GM23248 (cell line): Measurements from ENCODE around the gene SYNRG. TPM values are rescaled to one million over a fixed set of nuclear protein-coding genes. Genes with fewer than 3 reads are reported as not detected.

Source experiments
- DNase-seq: peaks from one replicate; pipeline ENCODE4 v3.0.0-alpha.2; 2015
- H2AFZ ChIP-seq: fragments of 200-600 bp; sonication (generic); 2 replicates; pipeline ENCODE4 v1.6.1; 2016; ENCODE audit warnings: antibody characterized with exemption
- H3F3A ChIP-seq: fragments of 200-600 bp; sonication (generic); 2 replicates; pipeline ENCODE4 v1.6.1; 2016; ENCODE audit warnings: mild to moderate bottlenecking, antibody characterized with exemption, mixed run types; ENCODE audit not compliant: insufficient read depth
- H3K27ac ChIP-seq: fragments of 200-600 bp; sonication (generic); 2 replicates; pipeline ENCODE4 v1.5.1; 2016; ENCODE audit warnings: mild to moderate bottlenecking
- H3K27me3 ChIP-seq: fragments of 200-600 bp; sonication (generic); replicated peaks from 2 replicates; pipeline ENCODE4 v1.6.1; 2016; ENCODE audit warnings: mild to moderate bottlenecking; ENCODE audit not compliant: insufficient read depth
- H3K36me3 ChIP-seq: fragments of 200-600 bp; sonication (generic); 2 replicates; pipeline ENCODE4 v1.6.1; 2016; ENCODE audit warnings: low read depth, mild to moderate bottlenecking
- H3K4me1 ChIP-seq: fragments of 200-600 bp; sonication (generic); 2 replicates; pipeline ENCODE4 v1.6.1; 2016; ENCODE audit warnings: mild to moderate bottlenecking; ENCODE audit not compliant: insufficient read depth
- H3K4me2 ChIP-seq: fragments of 200-600 bp; sonication (generic); one replicate; pipeline ENCODE4 v1.6.1; 2016; ENCODE audit warnings: mild to moderate bottlenecking; ENCODE audit not compliant: unreplicated experiment
- H3K4me3 ChIP-seq: fragments of 200-600 bp; sonication (generic); 2 replicates; pipeline ENCODE4 v1.5.1; 2016; ENCODE audit warnings: mild to moderate bottlenecking
- H3K79me2 ChIP-seq: fragments of 200-600 bp; sonication (generic); 2 replicates; pipeline ENCODE4 v1.6.1; 2016; ENCODE audit warnings: mild to moderate bottlenecking; ENCODE audit not compliant: insufficient read depth
- H3K9ac ChIP-seq: fragments of 200-600 bp; sonication (generic); 2 replicates; pipeline ENCODE4 v1.6.1; 2016; ENCODE audit warnings: mild to moderate bottlenecking
- H3K9me2 ChIP-seq: fragments of 200-600 bp; sonication (generic); 2 replicates; pipeline ENCODE4 v1.6.1; 2016; ENCODE audit warnings: mixed run types, mild to moderate bottlenecking, moderate library complexity; ENCODE audit not compliant: insufficient read depth
- H3K9me3 ChIP-seq: fragments of 200-600 bp; sonication (generic); one replicate; pipeline ENCODE4 v1.6.1; 2017; ENCODE audit warnings: low read depth
- H4K20me1 ChIP-seq: fragments of 200-600 bp; sonication (generic); 2 replicates; pipeline ENCODE4 v1.6.0; 2016; ENCODE audit not compliant: insufficient read depth
- EZH2 ChIP-seq: fragments of 200-600 bp; sonication (generic); IDR thresholded peaks from 2 replicates; pipeline ENCODE4 v1.6.1; 2018; ENCODE audit warnings: antibody characterized with exemption, mild to moderate bottlenecking; ENCODE audit not compliant: insufficient read depth, poor library complexity, severe bottlenecking
- EZH2phosphoT487 ChIP-seq: fragments of 200-600 bp; sonication (generic); IDR thresholded peaks from 2 replicates; pipeline ENCODE4 v1.6.1; 2018; ENCODE audit warnings: antibody characterized with exemption, moderate library complexity, mild to moderate bottlenecking, low read depth; ENCODE audit not compliant: insufficient read depth
- WGBS, 2 experiments: methylation state at CpG; one replicate each; pipeline ENCODE4 v1.1.6; 2015 to 2017; ENCODE audit warnings: low lambda C conversion rate in 2 of 2, low coverage in 1 of 2; ENCODE audit errors: missing lambda C conversion rate in 2 of 2; 5-methylcytosine and 5-hydroxymethylcytosine counted together
- in situ Hi-C: fragments of 300-500 bp; cut with MboI; formaldehyde crosslinking; loops from 2 replicates; pipeline ENCODE4 v1.15.0; 2020
- polyA plus RNA-seq: library from polyadenylated mRNA; unstranded; fragments of >200 nt; fragmentation: Nextera tagmentation; extraction: Ambion mirVana; gene quantifications from 2 replicates; pipeline ENCODE4 v1.2.1, GENCODE V29; 2016
- total RNA-seq: library from RNA; depleted of rRNA; stranded (reverse); fragments of >200 nt; shearing (Covaris generic); gene quantifications from 2 replicates; pipeline ENCODE4 v1.2.3, GENCODE V29; 2014

The SYNRG gene
- total and polyA plus RNA-seq, 2 experiments from 2014 or later = 5.6 to 13.1 TPM

DNA sequence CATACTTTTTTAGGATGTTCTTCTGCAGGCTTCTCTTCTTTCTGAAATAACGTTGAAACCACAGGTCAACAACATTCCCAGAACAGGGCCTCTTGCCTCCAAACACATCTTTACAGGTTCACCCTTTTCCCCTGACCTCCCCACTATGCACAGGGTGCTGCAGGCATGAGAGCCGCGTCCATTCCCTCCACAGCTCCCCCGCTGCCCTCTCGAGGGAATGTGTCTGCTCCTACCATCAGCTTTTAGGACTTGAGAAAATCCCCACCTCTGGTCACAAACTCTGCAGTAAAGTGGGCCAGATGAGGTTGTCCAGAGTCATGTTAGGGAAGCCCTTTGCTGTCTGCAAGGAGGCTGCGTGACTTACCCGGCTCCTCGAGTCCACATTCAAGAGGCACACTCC, 89.0 kb downstream of the SYNRG start:
- WGBS, 2 experiments = 84% methylated on average over 8 of the region's 8 CpGs
- Histone ChIP-seq H3K27me3 (no peaks in the 10 kb centered on the region), H3K79me2 (peaks cover 11% of the 10 kb centered on the region), H3K36me3 (peaks cover 7% of the 10 kb centered on the region), H3F3A (peaks cover 39% of the 10 kb centered on the region), H3K4me2 (no peak overlapping the region), H3K9me3 (no peaks in the 10 kb centered on the region), H3K4me1 (peaks cover 15% of the 10 kb centered on the region), H4K20me1 (no peaks in the 10 kb centered on the region), H3K4me3 (no peak overlapping the region), H3K27ac (no peak overlapping the region), H2AFZ (no peak overlapping the region), H3K9me2 (no peaks in the 10 kb centered on the region), H3K9ac (no peak overlapping the region)
- no peak for TF ChIP-seq EZH2phosphoT487
- TF ChIP-seq EZH2 = no peak
- in situ Hi-C loops = no loop called here
- no peak for DNase-seq

DNA sequence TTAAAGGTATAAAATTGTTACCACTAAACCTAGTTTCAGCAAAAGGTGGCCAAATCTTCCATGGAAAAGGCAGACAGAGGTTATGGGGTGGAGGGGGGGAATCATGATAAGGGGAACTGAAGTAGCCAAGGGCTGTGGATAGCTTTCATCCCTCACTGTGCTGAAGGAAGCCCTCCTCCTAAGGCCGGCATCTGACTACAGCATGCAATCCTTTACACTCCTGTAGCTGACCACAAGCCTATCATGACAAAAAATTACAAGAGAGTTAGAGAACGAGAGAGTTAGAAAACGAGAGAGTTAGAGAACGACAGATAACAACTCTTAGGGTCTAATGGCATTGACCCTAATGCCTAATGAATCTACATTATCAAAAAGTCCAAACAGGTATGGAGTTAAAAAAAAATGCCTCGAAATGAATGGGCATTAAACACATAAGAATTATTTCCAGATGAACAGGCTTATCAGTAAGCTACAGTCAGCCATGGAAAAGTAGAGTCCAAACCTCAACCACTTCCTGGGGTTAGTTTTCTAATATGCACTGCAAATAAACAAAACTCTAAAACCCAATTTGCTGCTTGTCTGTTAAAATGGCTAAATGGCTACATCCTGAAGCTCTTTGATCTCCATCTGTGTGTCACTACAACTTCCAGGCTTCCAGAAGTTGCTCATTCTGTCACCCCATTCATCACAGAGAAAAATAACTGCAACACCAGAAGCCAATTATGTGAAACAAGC, 89.8 kb downstream of the SYNRG start:
- H3K27me3 ChIP-seq = no peaks in the 10 kb centered on the region
- TF ChIP-seq EZH2 (no peak), EZH2phosphoT487 (no peak)
- peaks cover 14% of the 10 kb centered on the region for H3K36me3 ChIP-seq
- 67 to 68% methylated on average over 5 of the region's 5 CpGs for WGBS, 2 experiments
- no peaks in the 10 kb centered on the region for H3K9me3 ChIP-seq
- H3K79me2 ChIP-seq = peaks cover 18% of the 10 kb centered on the region
- peak; percentile 9 for DNase-seq
- H2AFZ ChIP-seq = no peak overlapping the region
- H3F3A ChIP-seq = peaks cover 44% of the 10 kb centered on the region
- H3K9ac ChIP-seq = no peak overlapping the region
- H3K4me2 ChIP-seq = no peak overlapping the region
- no peak overlapping the region for H3K4me3 ChIP-seq
- H3K27ac ChIP-seq = no peak overlapping the region
- H3K9me2 ChIP-seq = no peaks in the 10 kb centered on the region
- peaks cover 15% of the 10 kb centered on the region for H3K4me1 ChIP-seq
- in situ Hi-C loops = no loop called here
- H4K20me1 ChIP-seq = no peaks in the 10 kb centered on the region

- in situ Hi-C loops = no loop called here
Measured at GRCh38 chr17:37518826-37519225, 90.4 kb downstream of the SYNRG start.

GRCh38 chr17:37517881-37518280, 91.3 kb downstream of the SYNRG start:
- Histone ChIP-seq H4K20me1 (no peaks in the 10 kb centered on the region), H3K79me2 (peaks cover 34% of the 10 kb centered on the region)
- WGBS, 2 experiments = 86 to 88% methylated on average over 4 of the region's 4 CpGs

More at GRCh38 chr17:37518826-37519225, 90.4 kb downstream of the SYNRG start:
- peaks cover 15% of the 10 kb centered on the region for H3K4me1 ChIP-seq
- TF ChIP-seq EZH2phosphoT487 (no peak), EZH2 (no peak)
- no peak overlapping the region for H3K9ac ChIP-seq
- no peaks in the 10 kb centered on the region for H3K27me3 ChIP-seq
- H4K20me1 ChIP-seq = no peaks in the 10 kb centered on the region
- H3K4me2 ChIP-seq = no peak overlapping the region
- peaks cover 24% of the 10 kb centered on the region for H3K79me2 ChIP-seq
- no peaks in the 10 kb centered on the region for H3K9me2 ChIP-seq
- H3K27ac ChIP-seq = no peak overlapping the region
- no peaks in the 10 kb centered on the region for H3K9me3 ChIP-seq
- DNase-seq = peak; percentile 20
- no peak overlapping the region for H2AFZ ChIP-seq
- 90 to 91% methylated on average over 8 of the region's 8 CpGs for WGBS, 2 experiments
- no peak overlapping the region for H3K4me3 ChIP-seq
- peaks cover 46% of the 10 kb centered on the region for H3F3A ChIP-seq
- H3K36me3 ChIP-seq = peaks cover 18% of the 10 kb centered on the region

More at GRCh38 chr17:37517881-37518280, 91.3 kb downstream of the SYNRG start:
- Histone ChIP-seq H3K4me1 (peaks cover 15% of the 10 kb centered on the region), H3K36me3 (peaks cover 27% of the 10 kb centered on the region), H3K4me2 (no peak overlapping the region), H3K9me2 (no peaks in the 10 kb centered on the region), H3K27ac (no peak overlapping the region), H3K9ac (no peak overlapping the region), H3K27me3 (no peaks in the 10 kb centered on the region), H3K4me3 (no peak overlapping the region), H3F3A (peaks cover 49% of the 10 kb centered on the region), H3K9me3 (no peaks in the 10 kb centered on the region), H2AFZ (no peak overlapping the region)
- TF ChIP-seq EZH2phosphoT487 = no peak
- in situ Hi-C loops = no loop called here
- no peak for DNase-seq
